ENCODE data around the gene ACOT11.
"Not testable (repeated sequence)": the region's sequence is repeated elsewhere in the genome, so short reads cannot be mapped to it uniquely, and the experiment has no call there.

The ACOT11 gene

GRCh38 chr1:54547601-54548388, at the start of gene ACOT11:
TSS of gene ACOT11 (plus strand) at chr1:54548228. CDS start at chr1:54548310, 82 bp downstream.
- peak; percentile 68 for DNase-seq

GRCh38 chr1:54498383-54499096, 49.5 kb upstream of the ACOT11 start:
- DNase-seq = no peak

GRCh38 chr1:54499097-54499359, 49.0 kb upstream of the ACOT11 start:
- DNase-seq = no peak

GRCh38 chr1:54499360-54500106, 48.5 kb upstream of the ACOT11 start:
- peak; percentile 13 for DNase-seq

- peak; percentile 32 for DNase-seq
Observed at GRCh38 chr1:54500107-54500431, 48.0 kb upstream of the ACOT11 start.

GRCh38 chr1:54501849-54502248, 46.2 kb upstream of the ACOT11 start:
- DNase-seq = no peak

GRCh38 chr1:54502342-54502741, 45.7 kb upstream of the ACOT11 start:
- DNase-seq = no peak

- no peak for DNase-seq
Observed at GRCh38 chr1:54506594-54506993, 41.4 kb upstream of the ACOT11 start.

GRCh38 chr1:54507033-54507870, 40.8 kb upstream of the ACOT11 start:
- DNase-seq = no peak

GRCh38 chr1:54510715-54511270, 37.2 kb upstream of the ACOT11 start:
- no peak for DNase-seq

GRCh38 chr1:54513921-54514580, 34.0 kb upstream of the ACOT11 start:
- not testable (repeated sequence) for DNase-seq

GRCh38 chr1:54516249-54516920, 31.6 kb upstream of the ACOT11 start:
- no peak for DNase-seq

- DNase-seq = no peak
Observed at GRCh38 chr1:54517496-54517895, 30.5 kb upstream of the ACOT11 start.

- DNase-seq = no peak
Observed at GRCh38 chr1:54518489-54518888, 29.5 kb upstream of the ACOT11 start.

GRCh38 chr1:54519709-54520108, 28.3 kb upstream of the ACOT11 start:
- DNase-seq = no peak

GRCh38 chr1:54520631-54521321, 27.3 kb upstream of the ACOT11 start:
- DNase-seq = no peak

GRCh38 chr1:54526565-54526964, 21.5 kb upstream of the ACOT11 start:
- not testable (repeated sequence) for DNase-seq

GRCh38 chr1:54528613-54529012, 19.4 kb upstream of the ACOT11 start:
- DNase-seq = no peak

- no peak for DNase-seq
Observed at GRCh38 chr1:54532033-54532432, 16.0 kb upstream of the ACOT11 start.

GRCh38 chr1:54536656-54537055, 11.4 kb upstream of the ACOT11 start:
- DNase-seq = not testable (repeated sequence)

- DNase-seq = no peak
Observed at GRCh38 chr1:54537611-54538010, 10.4 kb upstream of the ACOT11 start.
